ENCODE data around the gene CDON.

The CDON gene

DNA sequence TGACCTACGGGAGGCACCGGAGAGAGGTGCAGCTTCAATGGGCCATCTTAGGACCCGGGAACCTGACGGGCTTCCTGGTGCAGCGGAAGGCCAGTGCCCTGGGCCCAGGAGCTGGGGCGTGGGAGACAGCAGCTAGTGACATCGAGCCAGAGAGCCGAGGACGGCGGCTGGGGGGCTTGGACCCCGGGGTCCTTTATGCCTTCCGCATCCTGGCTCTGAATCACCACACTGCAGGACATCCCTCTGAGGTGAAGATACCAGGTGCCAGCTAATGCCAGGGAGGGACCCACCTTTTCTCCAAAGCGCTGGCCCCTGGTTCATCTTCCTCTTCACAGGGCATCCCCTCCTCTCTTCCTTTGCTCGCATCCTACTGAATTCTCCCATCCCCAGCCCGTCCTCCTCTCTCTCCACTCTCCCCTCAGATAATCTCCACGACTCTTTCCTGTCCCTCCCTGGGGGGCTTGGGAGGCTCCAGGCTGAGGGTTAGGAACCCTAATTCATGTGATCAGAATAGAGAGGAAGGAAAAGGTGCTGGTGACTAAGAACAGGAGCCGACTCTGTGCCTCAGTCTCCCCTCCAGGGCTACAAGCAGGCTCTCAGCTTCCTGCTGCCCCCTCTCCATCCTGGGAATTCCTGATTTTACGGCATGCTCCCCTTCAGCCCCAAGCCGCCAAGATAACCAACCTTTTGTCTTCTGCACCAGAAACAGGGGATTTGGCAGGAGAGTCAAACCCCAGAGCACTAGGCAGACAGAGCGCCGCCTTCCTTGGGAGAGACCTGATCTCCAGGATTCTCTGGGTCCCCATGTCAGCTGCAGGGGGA, 108.3 kb downstream of the CDON start:
- Histone ChIP-seq H3K36me3 (ENCODE audit: low read length) (no peaks in the 10 kb centered on the region), H3F3A (ENCODE audit: insufficient read depth) (no peaks in the 10 kb centered on the region), H3K27me3 (ENCODE audit: low read length) (no peaks in the 10 kb centered on the region), H3K9ac (ENCODE audit: low read length) (no peak overlapping the region), H3K4me2 (ENCODE audit: low read depth, low read length, poor library complexity, severe bottlenecking) (no peak overlapping the region), H3K79me2 (ENCODE audit: insufficient read depth, low read length) (no peaks in the 10 kb centered on the region), H3K4me3 (ENCODE audit: insufficient read depth, low read length, poor library complexity, severe bottlenecking) (no peak overlapping the region), H4K20me1 (ENCODE audit: low read depth, low read length) (no peaks in the 10 kb centered on the region), H3K9me2 (replicated peaks; ENCODE audit: insufficient read depth, low read length) (no peaks in the 10 kb centered on the region), H3K27ac (ENCODE audit: low read depth, low read length) (no peak overlapping the region), H2AFZ (ENCODE audit: low read depth, low read length, severe bottlenecking) (no peak overlapping the region), H3K9me3 (ENCODE audit: insufficient read depth, low read length) (no peaks in the 10 kb centered on the region)
- TF ChIP-seq, protein P1, sequence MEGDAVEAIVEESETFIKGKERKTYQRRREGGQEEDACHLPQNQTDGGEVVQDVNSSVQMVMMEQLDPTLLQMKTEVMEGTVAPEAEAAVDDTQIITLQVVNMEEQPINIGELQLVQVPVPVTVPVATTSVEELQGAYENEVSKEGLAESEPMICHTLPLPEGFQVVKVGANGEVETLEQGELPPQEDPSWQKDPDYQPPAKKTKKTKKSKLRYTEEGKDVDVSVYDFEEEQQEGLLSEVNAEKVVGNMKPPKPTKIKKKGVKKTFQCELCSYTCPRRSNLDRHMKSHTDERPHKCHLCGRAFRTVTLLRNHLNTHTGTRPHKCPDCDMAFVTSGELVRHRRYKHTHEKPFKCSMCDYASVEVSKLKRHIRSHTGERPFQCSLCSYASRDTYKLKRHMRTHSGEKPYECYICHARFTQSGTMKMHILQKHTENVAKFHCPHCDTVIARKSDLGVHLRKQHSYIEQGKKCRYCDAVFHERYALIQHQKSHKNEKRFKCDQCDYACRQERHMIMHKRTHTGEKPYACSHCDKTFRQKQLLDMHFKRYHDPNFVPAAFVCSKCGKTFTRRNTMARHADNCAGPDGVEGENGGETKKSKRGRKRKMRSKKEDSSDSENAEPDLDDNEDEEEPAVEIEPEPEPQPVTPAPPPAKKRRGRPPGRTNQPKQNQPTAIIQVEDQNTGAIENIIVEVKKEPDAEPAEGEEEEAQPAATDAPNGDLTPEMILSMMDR (IDR thresholded peaks at IDR 0.05; ENCODE audit: insufficient read depth, low read length, poor library complexity, severe bottlenecking): no peak
- no peak for TF ChIP-seq EZH2phosphoT487 (conservative IDR thresholded peaks at IDR 0.05; ENCODE audit: low read length)

DNA sequence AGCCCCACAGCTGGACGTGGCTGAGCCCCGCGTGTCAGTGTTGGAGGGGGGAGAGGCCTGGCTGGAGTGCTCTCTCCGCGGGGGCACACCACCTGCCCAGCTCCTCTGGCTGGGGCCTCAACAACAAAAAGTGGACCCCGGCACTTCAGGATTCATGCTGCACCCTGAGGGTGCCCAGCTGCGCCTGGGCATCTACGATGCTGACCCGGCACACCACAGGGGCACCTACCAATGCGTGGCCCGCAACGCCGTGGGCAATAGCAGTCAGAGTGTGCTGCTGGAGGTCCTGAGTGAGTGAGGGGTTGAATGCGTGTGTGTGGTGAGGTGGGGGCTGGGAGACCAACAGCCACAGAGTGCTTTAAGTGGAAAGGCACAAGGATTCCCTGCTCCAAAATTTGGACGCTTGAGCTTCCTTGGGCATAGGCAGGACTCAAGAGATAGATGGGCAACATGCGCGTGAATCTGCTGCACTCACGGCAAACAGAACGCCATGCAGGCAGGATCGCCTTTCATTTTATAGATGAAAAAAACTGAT, 109.2 kb downstream of the CDON start:
- TF ChIP-seq EZH2phosphoT487 (conservative IDR thresholded peaks at IDR 0.05; ENCODE audit: low read length): no peak
- TF ChIP-seq, protein P1 (IDR thresholded peaks at IDR 0.05; ENCODE audit: insufficient read depth, low read length, poor library complexity, severe bottlenecking): no peak
- Histone ChIP-seq H2AFZ (ENCODE audit: low read depth, low read length, severe bottlenecking) (no peak overlapping the region), H3K27me3 (ENCODE audit: low read length) (no peaks in the 10 kb centered on the region), H3K9me3 (ENCODE audit: insufficient read depth, low read length) (no peaks in the 10 kb centered on the region), H3K36me3 (ENCODE audit: low read length) (no peaks in the 10 kb centered on the region), H3K4me3 (ENCODE audit: insufficient read depth, low read length, poor library complexity, severe bottlenecking) (no peak overlapping the region), H3F3A (ENCODE audit: insufficient read depth) (no peaks in the 10 kb centered on the region), H3K9me2 (replicated peaks; ENCODE audit: insufficient read depth, low read length) (no peaks in the 10 kb centered on the region), H3K79me2 (ENCODE audit: insufficient read depth, low read length) (no peaks in the 10 kb centered on the region), H3K4me2 (ENCODE audit: low read depth, low read length, poor library complexity, severe bottlenecking) (no peak overlapping the region), H3K27ac (ENCODE audit: low read depth, low read length) (no peak overlapping the region), H4K20me1 (ENCODE audit: low read depth, low read length) (no peaks in the 10 kb centered on the region), H3K9ac (ENCODE audit: low read length) (no peak overlapping the region)

DNA sequence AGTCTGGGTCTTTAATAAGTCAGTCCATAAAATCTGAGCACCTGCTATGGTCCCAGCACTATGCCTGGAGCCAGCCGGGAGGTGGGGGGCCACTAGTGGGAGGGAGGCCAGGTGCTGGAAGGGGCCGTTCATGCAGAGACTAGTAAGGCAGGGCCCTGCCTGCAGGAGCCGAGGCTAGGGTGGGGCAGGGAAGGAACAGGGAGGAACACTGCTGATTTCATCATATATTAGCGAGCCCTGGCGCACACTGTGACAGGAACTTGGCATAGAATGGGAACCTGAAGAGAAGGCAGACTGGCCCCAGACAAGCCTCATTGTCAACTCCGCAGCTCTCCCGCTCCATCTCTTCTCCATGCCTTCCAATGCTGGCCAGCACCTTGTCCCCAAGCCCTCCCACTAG, 109.7 kb downstream of the CDON start:
- no peak overlapping the region for H3K27ac ChIP-seq (ENCODE audit: low read depth, low read length)
- no peak overlapping the region for H2AFZ ChIP-seq (ENCODE audit: low read depth, low read length, severe bottlenecking)
- no peaks in the 10 kb centered on the region for H3K36me3 ChIP-seq (ENCODE audit: low read length)
- H3K9ac ChIP-seq (ENCODE audit: low read length): no peak overlapping the region
- no peak overlapping the region for H3K4me3 ChIP-seq (ENCODE audit: insufficient read depth, low read length, poor library complexity, severe bottlenecking)
- no peaks in the 10 kb centered on the region for H3K9me2 ChIP-seq (replicated peaks; ENCODE audit: insufficient read depth, low read length)
- no peak overlapping the region for H3K4me2 ChIP-seq (ENCODE audit: low read depth, low read length, poor library complexity, severe bottlenecking)
- no peaks in the 10 kb centered on the region for H4K20me1 ChIP-seq (ENCODE audit: low read depth, low read length)
- TF ChIP-seq, protein P1 (IDR thresholded peaks at IDR 0.05; ENCODE audit: insufficient read depth, low read length, poor library complexity, severe bottlenecking): no peak
- no peak for TF ChIP-seq EZH2phosphoT487 (conservative IDR thresholded peaks at IDR 0.05; ENCODE audit: low read length)
- no peaks in the 10 kb centered on the region for H3F3A ChIP-seq (ENCODE audit: insufficient read depth)
- no peaks in the 10 kb centered on the region for H3K9me3 ChIP-seq (ENCODE audit: insufficient read depth, low read length)
- no peaks in the 10 kb centered on the region for H3K79me2 ChIP-seq (ENCODE audit: insufficient read depth, low read length)
- H3K27me3 ChIP-seq (ENCODE audit: low read length): no peaks in the 10 kb centered on the region

All from SU-DHL-6 (cell line).